IMR-90 (cell line): Measurements from ENCODE around the gene MPZL3. TPM values are rescaled to one million over a fixed set of nuclear protein-coding genes. Genes with fewer than 3 reads are reported as not detected.

Experiments
- ATAC-seq: fragments of 200-7000 bp; cut with Tn5 transposase; 2 replicates; pipeline ENCODE4 v1.9.1; 2020; ENCODE audit warnings: low read depth, mild to moderate bottlenecking, moderate library complexity
- BruUV-seq: library from RNA; stranded (reverse); fragments of 400-500 nt; replicated peaks from 2 replicates; lab custom pipeline; 2021; lab: Mats Ljungman, UMichigan
- CTCF ChIA-PET: fragments of 300-600 bp; formaldehyde crosslinking; extraction: SDS; loops from one replicate; lab custom pipeline; 2021; ENCODE audit warnings: antibody characterized with exemption; lab: Yijun Ruan, JAX
- POLR2A ChIA-PET: fragments of 300-600 bp; sonication (Branson Sonifier 250); formaldehyde crosslinking; loops from one replicate; lab custom pipeline; 2022; ENCODE audit warnings: antibody characterized with exemption; ENCODE audit not compliant: unreplicated experiment; lab: Charles Lee
- DNase-seq: peaks from one replicate; pipeline ENCODE4 v3.0.0; 2013
- H2AFZ ChIP-seq: replicated peaks from 2 replicates; pipeline ENCODE3; 2013; ENCODE audit warnings: low read length, mild to moderate bottlenecking; ENCODE audit not compliant: poor library complexity
- H2AK5ac ChIP-seq: 2 replicates; pipeline ENCODE4 v1.6.1; 2013; ENCODE audit warnings: low read depth, low read length, inconsistent platforms
- H2AK9ac ChIP-seq: replicated peaks from 2 replicates; pipeline ENCODE3; 2013; ENCODE audit warnings: mild to moderate bottlenecking, low read depth, low read length, moderate library complexity; ENCODE audit not compliant: poor library complexity
- H2BK120ac ChIP-seq: 2 replicates; pipeline ENCODE4 v1.6.1; 2013; ENCODE audit warnings: low read depth, low read length, inconsistent platforms
- H2BK15ac ChIP-seq: 3 replicates; pipeline ENCODE4 v1.6.1; 2013; ENCODE audit warnings: low read depth, low read length, inconsistent platforms
- H2BK20ac ChIP-seq: 2 replicates; pipeline ENCODE4 v1.6.1; 2013; ENCODE audit warnings: low read depth, mild to moderate bottlenecking, inconsistent platforms, low read length, moderate library complexity
- H2BK5ac ChIP-seq: 2 replicates; pipeline ENCODE4 v1.6.1; 2013; ENCODE audit warnings: mild to moderate bottlenecking, low read depth, low read length, inconsistent platforms; ENCODE audit not compliant: poor library complexity, severe bottlenecking
- H3K14ac ChIP-seq: replicated peaks from 2 replicates; pipeline ENCODE4 v1.6.1; 2013; ENCODE audit warnings: low read depth, low read length, inconsistent platforms
- H3K18ac ChIP-seq: 2 replicates; pipeline ENCODE4 v1.6.1; 2013; ENCODE audit warnings: low read depth, low read length, control low read depth
- H3K23ac ChIP-seq: 2 replicates; pipeline ENCODE4 v1.6.1; 2013; ENCODE audit warnings: low read depth, low read length, inconsistent platforms
- H3K27ac ChIP-seq: 2 replicates; pipeline ENCODE4 v1.5.1; 2013; ENCODE audit warnings: mild to moderate bottlenecking, control low read depth, low read length; ENCODE audit not compliant: insufficient read depth
- H3K27me3 ChIP-seq: 2 replicates; pipeline ENCODE4 v1.6.1; 2013; ENCODE audit warnings: low read length; ENCODE audit not compliant: control insufficient read depth, insufficient read depth
- H3K36me3 ChIP-seq: 2 replicates; pipeline ENCODE4 v1.6.1; 2013; ENCODE audit warnings: low read length, mixed read lengths; ENCODE audit not compliant: control insufficient read depth, insufficient read depth
- H3K4ac ChIP-seq: 2 replicates; pipeline ENCODE4 v1.6.1; 2013; ENCODE audit warnings: low read depth, low read length, inconsistent platforms
- H3K4me1 ChIP-seq: 2 replicates; pipeline ENCODE4 v1.6.1; 2013; ENCODE audit warnings: low read length, mixed read lengths; ENCODE audit not compliant: control insufficient read depth, insufficient read depth
- H3K4me2 ChIP-seq: 2 replicates; pipeline ENCODE4 v1.6.1; 2013; ENCODE audit warnings: low read depth, mild to moderate bottlenecking, control low read depth, low read length, moderate library complexity
- H3K4me3 ChIP-seq: 2 replicates; pipeline ENCODE4 v1.5.1; 2013; ENCODE audit warnings: low read depth, mild to moderate bottlenecking, control low read depth, low read length, moderate library complexity; ENCODE audit not compliant: insufficient read depth
- H3K56ac ChIP-seq: 2 replicates; pipeline ENCODE4 v1.6.1; 2013; ENCODE audit warnings: low read length, inconsistent platforms; ENCODE audit not compliant: insufficient read depth; ENCODE audit errors: extremely low read depth
- H3K79me1 ChIP-seq, 2 experiments: 2 replicates each; pipeline ENCODE4 v1.6.1; 2013; ENCODE audit warnings: low read length in 2 of 2, inconsistent platforms in 1 of 2, low read depth in 1 of 2
- H3K9ac ChIP-seq: 2 replicates; pipeline ENCODE4 v1.6.1; 2013; ENCODE audit warnings: low read depth, low read length, control low read depth
- H3K9me1 ChIP-seq: 2 replicates; pipeline ENCODE4 v1.6.1; 2013; ENCODE audit warnings: low read length, inconsistent platforms; ENCODE audit not compliant: insufficient read depth
- H3K9me3 ChIP-seq: 2 replicates; pipeline ENCODE4 v1.6.1; 2013; ENCODE audit warnings: low read length; ENCODE audit not compliant: control insufficient read depth, insufficient read depth
- H4K20me1 ChIP-seq: 2 replicates; pipeline ENCODE4 v1.6.1; 2013; ENCODE audit warnings: low read length, inconsistent platforms; ENCODE audit not compliant: insufficient read depth
- H4K5ac ChIP-seq: 2 replicates; pipeline ENCODE4 v1.6.1; 2013; ENCODE audit warnings: mild to moderate bottlenecking, low read depth, low read length, control low read depth
- H4K8ac ChIP-seq, 2 experiments: 2 replicates each; pipeline ENCODE4 v1.6.1; 2013; ENCODE audit warnings: low read depth in 2 of 2, low read length in 2 of 2, control low read depth in 1 of 2, inconsistent platforms in 1 of 2
- H4K91ac ChIP-seq: 2 replicates; pipeline ENCODE4 v1.6.1; 2013; ENCODE audit warnings: low read depth, low read length, inconsistent platforms; ENCODE audit not compliant: insufficient read depth
- BHLHE40 ChIP-seq: fragments of 150-350 bp; IDR thresholded peaks from 2 replicates; pipeline ENCODE4 v1.6.1; 2016; ENCODE audit warnings: mild to moderate bottlenecking, low read depth, low read length
- CEBPB ChIP-seq: IDR thresholded peaks from 2 replicates; pipeline ENCODE4 v1.6.1; 2012; ENCODE audit warnings: low read depth, low read length, improper control_type of control experiment
- CHD1 ChIP-seq: IDR thresholded peaks from 2 replicates; pipeline ENCODE4 v1.6.1; 2012; ENCODE audit warnings: low read depth, low read length, improper control_type of control experiment
- CTCF ChIP-seq: conservative IDR thresholded peaks from 2 replicates; pipeline ENCODE4 v1.5.1; 2012; ENCODE audit warnings: mild to moderate bottlenecking, low read depth, low read length, improper control_type of control experiment
- ELK1 ChIP-seq: fragments of 150-350 bp; IDR thresholded peaks from 2 replicates; pipeline ENCODE4 v1.6.1; 2016; ENCODE audit warnings: low read depth, mild to moderate bottlenecking, low read length, moderate library complexity, borderline replicate concordance
- FOS ChIP-seq: fragments of 150-350 bp; IDR thresholded peaks from 2 replicates; pipeline ENCODE4 v1.6.1; 2016; ENCODE audit warnings: low read depth, low read length
- MAFK ChIP-seq: IDR thresholded peaks from 2 replicates; pipeline ENCODE4 v1.6.1; 2012; ENCODE audit warnings: low read depth, low read length, improper control_type of control experiment
- MAZ ChIP-seq: IDR thresholded peaks from 2 replicates; pipeline ENCODE4 v1.6.1; 2012; ENCODE audit warnings: low read depth, mild to moderate bottlenecking, low read length, improper control_type of control experiment, moderate library complexity, borderline replicate concordance
- MXI1 ChIP-seq: IDR thresholded peaks from 2 replicates; pipeline ENCODE4 v1.6.1; 2012; ENCODE audit warnings: low read depth, mild to moderate bottlenecking, low read length, moderate library complexity, borderline replicate concordance
- NFE2L2 ChIP-seq: fragments of 150-350 bp; IDR thresholded peaks from 2 replicates; pipeline ENCODE4 v1.6.1; 2016; ENCODE audit warnings: low read depth, mild to moderate bottlenecking, low read length
- POLR2A ChIP-seq: IDR thresholded peaks from 2 replicates; pipeline ENCODE4 v1.6.1; 2012; ENCODE audit warnings: mild to moderate bottlenecking, low read depth, low read length
- RAD21 ChIP-seq: IDR thresholded peaks from 2 replicates; pipeline ENCODE4 v1.6.1; 2012; ENCODE audit warnings: low read length, improper control_type of control experiment
- RCOR1 ChIP-seq: IDR thresholded peaks from 2 replicates; pipeline ENCODE4 v1.6.1; 2012; ENCODE audit warnings: mild to moderate bottlenecking, low read length, improper control_type of control experiment; ENCODE audit not compliant: insufficient replicate concordance
- RFX5 ChIP-seq: IDR thresholded peaks from 2 replicates; pipeline ENCODE4 v1.8.0; 2012; ENCODE audit warnings: low read depth, mild to moderate bottlenecking, low read length, moderate library complexity
- SMC3 ChIP-seq: fragments of 150-350 bp; IDR thresholded peaks from 2 replicates; pipeline ENCODE4 v1.6.1; 2016; ENCODE audit warnings: low read depth, mild to moderate bottlenecking, antibody characterized with exemption, low read length, moderate library complexity
- USF2 ChIP-seq: fragments of 150-350 bp; IDR thresholded peaks from 2 replicates; pipeline ENCODE4 v1.6.1; 2017; ENCODE audit warnings: mild to moderate bottlenecking, antibody characterized with exemption, low read length, low read depth
- WGBS, 2 experiments: methylation state at CpG; one replicate each; pipeline versions ENCODE4 v1.1.5 to v1.1.7; 2013; ENCODE audit warnings: missing lambda C conversion rate in 2 of 2; ENCODE audit not compliant: insufficient read length in 1 of 2; ENCODE audit errors: extremely low coverage in 2 of 2; 5-methylcytosine and 5-hydroxymethylcytosine counted together
- dilution Hi-C: fragments of 300-500 bp; cut with HindIII; formaldehyde crosslinking; loops from one replicate; pipeline ENCODE4 v1.14.3; 2018; ENCODE audit warnings: low sequenced_read_pairs; ENCODE audit not compliant: unreplicated experiment
- in situ Hi-C: fragments of 300-500 bp; cut with MboI; formaldehyde crosslinking; loops from 3 replicates; pipeline ENCODE4 v1.14.3; 2019; ENCODE audit warnings: low sequenced_read_pairs, inconsistent platforms, mixed read lengths
- intact Hi-C: fragments of 100-400 bp; cut with micrococcal nuclease; formaldehyde crosslinking; loops from 2 replicates; pipeline ENCODE4 v1.10.0; 2022
- polyA plus RNA-seq, 3 experiments: library from polyadenylated mRNA; depleted of rRNA; stranded (reverse); fragments of >200 nt; gene quantifications; 2 replicates each; pipeline ENCODE4 v1.2.3, GENCODE V29; 2012; ENCODE audit warnings: low replicate concordance in 1 of 3
- total RNA-seq: library from RNA; depleted of rRNA; stranded (reverse); fragments of >200 nt; gene quantifications from 2 replicates; pipeline ENCODE4 v1.2.3, GENCODE V29; 2012

Gene MPZL3
- total and polyA plus RNA-seq, 2 of the 4 experiments (the other 2 are of a cell fraction) = 0.15 to 0.36 TPM

GRCh38 chr11:118241764-118242098, 10.4 kb downstream of the MPZL3 start:
- H4K91ac ChIP-seq = no peak overlapping the region

More at GRCh38 chr11:118241764-118242098, 10.4 kb downstream of the MPZL3 start:
- no CpG with 5 or more reads among the region's 1 CpG for WGBS, 2 experiments
- Histone ChIP-seq H4K20me1 (no peaks in the 10 kb centered on the region), H3K4me1 (no peaks in the 10 kb centered on the region), H3K9me1 (no peaks in the 10 kb centered on the region), H4K8ac (no peak overlapping the region), H3K79me1 (no peaks in the 10 kb centered on the region), H3K4ac (no peak overlapping the region), H2AFZ (no peak overlapping the region), H3K27me3 (peaks cover 2% of the 10 kb centered on the region; the same call in 1 of the 2 replicates), H3K4me3 (no peak overlapping the region), H2BK120ac (no peak overlapping the region), H2BK5ac (no peak overlapping the region), H3K14ac (no peak overlapping the region), H3K9me3 (no peaks in the 10 kb centered on the region), H3K23ac (no peak overlapping the region), H4K5ac (no peak overlapping the region), H3K36me3 (no peaks in the 10 kb centered on the region), H3K27ac (no peak overlapping the region), H3K9ac (no peak overlapping the region), H3K18ac (no peak overlapping the region), H3K4me2 (no peak overlapping the region), H2AK5ac (no peak overlapping the region), H3K56ac (no peak overlapping the region), H2AK9ac (no peak overlapping the region), H2BK15ac (no peak overlapping the region), H2BK20ac (no peak overlapping the region)
- DNase-seq = no peak
- ChIA-PET POLR2A (no interaction called here), CTCF (no interaction called here)
- in situ Hi-C loops (no loop called here), dilution Hi-C loops (no loop called here), intact Hi-C loops (no loop called here)
- ATAC-seq = no peak
- TF ChIP-seq ELK1 (no peak), POLR2A (no peak), MAZ (no peak), MAFK (no peak), USF2 (no peak), RFX5 (no peak), CEBPB (no peak), RAD21 (no peak), SMC3 (no peak), NFE2L2 (no peak), CHD1 (no peak), BHLHE40 (no peak), CTCF (no peak), FOS (no peak), MXI1 (no peak), RCOR1 (no peak)
- no TSS peak for BruUV-seq
